Suprapubic skin (tissue), 4 donors: ENCODE data around the gene TUBB3. TPM values are rescaled to one million over a fixed set of nuclear protein-coding genes. Genes with fewer than 3 reads are reported as not detected.
"Not testable (repeated sequence)": the region's sequence is repeated elsewhere in the genome, so short reads cannot be mapped to it uniquely, and the experiment has no call there.

ENCODE experiments used
- DNase-seq, 2 donors: peaks; one replicate each; pipeline ENCODE4 v3.0.0-alpha.2; 2019; ENCODE audit warnings: low spot score in 2 of 2
- H3K27ac ChIP-seq: fragments of 200-600 bp; sonication (generic); one replicate; pipeline ENCODE4 v1.5.1; 2019
- H3K27me3 ChIP-seq: fragments of 200-600 bp; sonication (generic); one replicate; pipeline ENCODE4 v1.5.1; 2019
- H3K36me3 ChIP-seq: fragments of 200-600 bp; sonication (generic); one replicate; pipeline ENCODE4 v1.5.1; 2019
- H3K4me1 ChIP-seq: fragments of 200-600 bp; sonication (generic); one replicate; pipeline ENCODE4 v1.5.1; 2019
- H3K4me3 ChIP-seq: fragments of 200-600 bp; sonication (generic); one replicate; pipeline ENCODE4 v1.5.1; 2019; ENCODE audit warnings: mild to moderate bottlenecking
- H3K9me3 ChIP-seq: fragments of 200-600 bp; sonication (generic); one replicate; pipeline ENCODE4 v1.5.1; 2019
- EP300 ChIP-seq: sonication (generic); formaldehyde crosslinking; IDR thresholded peaks from one replicate; pipeline ENCODE4 v1.6.1; 2017; ENCODE audit warnings: antibody characterized with exemption
- POLR2A ChIP-seq, 2 donors: fragments of 450-650 bp; IDR thresholded peaks; one replicate each; pipeline ENCODE4 v1.6.1; 2017; ENCODE audit warnings: antibody characterized with exemption in 2 of 2, mild to moderate bottlenecking in 2 of 2, moderate library complexity in 2 of 2
- POLR2AphosphoS5 ChIP-seq, 3 donors: sonication (generic); formaldehyde crosslinking; IDR thresholded peaks; one replicate each; pipeline ENCODE4 v1.6.1; 2017; ENCODE audit warnings: antibody characterized with exemption in 3 of 3
- WGBS: methylation state at CpG from one replicate; pipeline ENCODE4 v1.1.5; 2018; 5-methylcytosine and 5-hydroxymethylcytosine counted together
- total RNA-seq, 4 donors: library from RNA; depleted of rRNA; stranded (reverse); fragments of >200 nt; gene quantifications; one replicate each; pipeline ENCODE4 v1.1.0, GENCODE V29; 2016
- TF ChIP-seq, protein P1 (sequence below), 2 donors: fragments of 200-600 bp in 1 of 2; fragments of 450-650 bp in 1 of 2; sonication (generic) in 1 of 2; IDR thresholded peaks; one replicate each; pipeline ENCODE4 v1.5.1; 2016 to 2019; ENCODE audit warnings: antibody characterized with exemption in 2 of 2, mild to moderate bottlenecking in 1 of 2, moderate library complexity in 1 of 2

Gene TUBB3
- total RNA-seq, 4 donors from 2014 or later: 1.2 to 9.2 (median 4.6) TPM

DNA sequence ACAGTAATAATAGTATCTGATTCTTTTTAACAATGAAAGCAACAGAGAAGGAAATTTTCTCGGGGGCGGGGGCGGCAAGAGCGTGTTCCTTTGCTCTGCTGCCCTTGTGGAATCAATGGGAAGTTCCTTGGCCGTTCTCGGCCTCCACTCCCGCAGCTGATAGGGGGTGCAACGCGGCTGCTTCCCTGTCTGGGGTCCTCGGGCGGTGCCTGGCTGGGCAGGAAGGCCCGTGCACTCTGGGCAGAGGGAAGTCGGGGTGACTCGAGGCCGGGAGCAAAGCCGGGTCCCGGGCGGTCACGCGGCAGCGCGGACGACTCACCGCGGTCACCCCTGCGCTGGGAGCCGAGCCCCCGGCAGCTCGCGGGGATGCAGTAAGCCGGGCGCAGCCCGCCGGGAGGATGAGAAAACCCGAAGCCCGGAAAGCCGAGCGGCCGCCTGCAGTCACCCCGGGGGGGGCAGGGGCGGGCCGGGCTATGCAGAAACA is 2.5 kb downstream of the TUBB3 start:
- TF ChIP-seq, protein P1, sequence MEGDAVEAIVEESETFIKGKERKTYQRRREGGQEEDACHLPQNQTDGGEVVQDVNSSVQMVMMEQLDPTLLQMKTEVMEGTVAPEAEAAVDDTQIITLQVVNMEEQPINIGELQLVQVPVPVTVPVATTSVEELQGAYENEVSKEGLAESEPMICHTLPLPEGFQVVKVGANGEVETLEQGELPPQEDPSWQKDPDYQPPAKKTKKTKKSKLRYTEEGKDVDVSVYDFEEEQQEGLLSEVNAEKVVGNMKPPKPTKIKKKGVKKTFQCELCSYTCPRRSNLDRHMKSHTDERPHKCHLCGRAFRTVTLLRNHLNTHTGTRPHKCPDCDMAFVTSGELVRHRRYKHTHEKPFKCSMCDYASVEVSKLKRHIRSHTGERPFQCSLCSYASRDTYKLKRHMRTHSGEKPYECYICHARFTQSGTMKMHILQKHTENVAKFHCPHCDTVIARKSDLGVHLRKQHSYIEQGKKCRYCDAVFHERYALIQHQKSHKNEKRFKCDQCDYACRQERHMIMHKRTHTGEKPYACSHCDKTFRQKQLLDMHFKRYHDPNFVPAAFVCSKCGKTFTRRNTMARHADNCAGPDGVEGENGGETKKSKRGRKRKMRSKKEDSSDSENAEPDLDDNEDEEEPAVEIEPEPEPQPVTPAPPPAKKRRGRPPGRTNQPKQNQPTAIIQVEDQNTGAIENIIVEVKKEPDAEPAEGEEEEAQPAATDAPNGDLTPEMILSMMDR (IDR thresholded peaks at IDR 0.05): no peak
- no peak for TF ChIP-seq EP300
- no peak for TF ChIP-seq POLR2A (IDR thresholded peaks at IDR 0.05)
- no peak for TF ChIP-seq POLR2AphosphoS5 (IDR thresholded peaks at IDR 0.05)
- peaks cover 53% of the 10 kb centered on the region for H3K4me1 ChIP-seq
- DNase-seq: no peak
- peak overlapping the region; percentile 44 for H3K4me3 ChIP-seq
- no peaks in the 10 kb centered on the region for H3K36me3 ChIP-seq
- H3K27me3 ChIP-seq: peaks cover 58% of the 10 kb centered on the region
- H3K9me3 ChIP-seq: no peaks in the 10 kb centered on the region
- WGBS: 3% methylated on average over 29 of the region's 42 CpGs
- H3K27ac ChIP-seq: no peak overlapping the region

GRCh38 chr16:89931305-89931896 is 8.3 kb downstream of the TUBB3 start:
- 86% methylated on average over 12 of the region's 16 CpGs for WGBS
- Histone ChIP-seq H3K4me1 (peaks cover 2% of the 10 kb centered on the region), H3K27me3 (peaks cover 12% of the 10 kb centered on the region), H3K4me3 (no peak overlapping the region), H3K9me3 (no peaks in the 10 kb centered on the region), H3K36me3 (no peaks in the 10 kb centered on the region), H3K27ac (no peak overlapping the region)
- no peak for DNase-seq
- TF ChIP-seq POLR2AphosphoS5 (IDR thresholded peaks at IDR 0.05) (no peak), POLR2A (IDR thresholded peaks at IDR 0.05) (no peak), EP300 (no peak)
- TF ChIP-seq, protein P1 (IDR thresholded peaks at IDR 0.05): no peak

GRCh38 chr16:89931964-89932363 is 8.8 kb downstream of the TUBB3 start:
- WGBS: 93% methylated on average over 2 of the region's 6 CpGs
- H3K36me3 ChIP-seq: no peaks in the 10 kb centered on the region
- TF ChIP-seq, protein P1 (IDR thresholded peaks at IDR 0.05): no peak
- TF ChIP-seq EP300 (no peak), POLR2A (IDR thresholded peaks at IDR 0.05) (no peak), POLR2AphosphoS5 (IDR thresholded peaks at IDR 0.05) (no peak)

DNA sequence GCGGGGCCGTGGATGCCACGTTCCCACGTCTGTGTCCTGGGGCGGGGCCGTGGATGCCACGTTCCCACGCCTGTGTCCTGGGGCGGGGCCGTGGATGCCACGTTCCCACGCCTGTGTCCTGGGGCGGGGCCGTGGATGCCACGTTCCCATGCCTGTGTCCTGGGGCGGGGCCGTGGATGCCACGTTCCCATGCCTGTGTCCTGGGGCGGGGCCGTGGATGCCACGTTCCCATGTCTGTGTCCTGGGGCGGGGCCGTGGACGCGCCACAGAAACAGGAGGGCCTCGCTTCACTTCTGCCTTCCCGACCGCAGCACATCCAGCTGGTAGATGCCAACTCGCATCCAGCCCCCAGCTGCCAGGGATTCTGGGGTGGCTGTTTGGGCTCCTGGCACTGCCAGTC is 10.9 kb downstream of the TUBB3 start:
- H3K27ac ChIP-seq, H3K4me3 ChIP-seq, H3K27me3 ChIP-seq, H3K36me3 ChIP-seq, H3K9me3 ChIP-seq, H3K4me1 ChIP-seq, DNase-seq: not testable (repeated sequence)
- WGBS: no CpG with 5 or more reads among the region's 29 CpGs

More at GRCh38 chr16:89931964-89932363, 8.8 kb downstream of the TUBB3 start:
- Histone ChIP-seq H3K27me3 (peaks cover 7% of the 10 kb centered on the region), H3K9me3 (no peaks in the 10 kb centered on the region), H3K27ac (no peak overlapping the region), H3K4me3 (no peak overlapping the region), H3K4me1 (no peaks in the 10 kb centered on the region)
- no peak for DNase-seq

- Histone ChIP-seq H3K9me3 (no peaks in the 10 kb centered on the region), H3K4me1 (no peaks in the 10 kb centered on the region), H3K27ac (no peak overlapping the region), H3K27me3 (no peaks in the 10 kb centered on the region), H3K36me3 (no peaks in the 10 kb centered on the region), H3K4me3 (no peak overlapping the region)
- no peak for TF ChIP-seq POLR2A (IDR thresholded peaks at IDR 0.05)
- TF ChIP-seq, protein P1 (IDR thresholded peaks at IDR 0.05): no peak
- no peak for TF ChIP-seq POLR2AphosphoS5 (IDR thresholded peaks at IDR 0.05)
- no peak for TF ChIP-seq EP300
- WGBS: 94% methylated on average over 56 of the region's 61 CpGs
- DNase-seq: no peak
These were observed 11.7 kb downstream of the TUBB3 start for GRCh38 chr16:89934611-89935553.

DNA sequence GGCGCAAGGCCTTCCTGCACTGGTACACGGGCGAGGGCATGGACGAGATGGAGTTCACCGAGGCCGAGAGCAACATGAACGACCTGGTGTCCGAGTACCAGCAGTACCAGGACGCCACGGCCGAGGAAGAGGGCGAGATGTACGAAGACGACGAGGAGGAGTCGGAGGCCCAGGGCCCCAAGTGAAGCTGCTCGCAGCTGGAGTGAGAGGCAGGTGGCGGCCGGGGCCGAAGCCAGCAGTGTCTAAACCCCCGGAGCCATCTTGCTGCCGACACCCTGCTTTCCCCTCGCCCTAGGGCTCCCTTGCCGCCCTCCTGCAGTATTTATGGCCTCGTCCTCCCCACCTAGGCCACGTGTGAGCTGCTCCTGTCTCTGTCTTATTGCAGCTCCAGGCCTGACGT is 12.5 kb downstream of the TUBB3 start:
- not testable (repeated sequence) for H3K36me3 ChIP-seq, H3K27me3 ChIP-seq, DNase-seq, H3K4me3 ChIP-seq, H3K9me3 ChIP-seq, H3K4me1 ChIP-seq, H3K27ac ChIP-seq
- WGBS: 90% methylated on average over 27 of the region's 27 CpGs
